ENCODE data around the gene MREG.

MREG gene

GRCh38 chr2:215940645-215941184, 72.6 kb downstream of the MREG start:
- no peak for DNase-seq (ENCODE audit: low spot score)
- no peak for TF ChIP-seq CTCF (IDR thresholded peaks at IDR 0.05; ENCODE audit: borderline replicate concordance, control extremely low read depth, extremely low read depth, insufficient read depth, missing control alignments)
- in situ Hi-C loops (cut with MboI; ENCODE audit: low sequenced_read_pairs, unreplicated experiment), result no loop called here

- no peak for DNase-seq (ENCODE audit: low spot score)
- in situ Hi-C loops (cut with MboI; ENCODE audit: low sequenced_read_pairs, unreplicated experiment), result loop anchor here (10.0 kb wide), 1 partner anchor 482 kb away; no protein-coding TSS in a partner anchor
- no peak for TF ChIP-seq CTCF (IDR thresholded peaks at IDR 0.05; ENCODE audit: borderline replicate concordance, control extremely low read depth, extremely low read depth, insufficient read depth, missing control alignments)
Measured at GRCh38 chr2:215937190-215937589, 76.2 kb downstream of the MREG start.

GRCh38 chr2:215933151-215933550, 80.2 kb downstream of the MREG start:
- TF ChIP-seq CTCF (IDR thresholded peaks at IDR 0.05; ENCODE audit: borderline replicate concordance, control extremely low read depth, extremely low read depth, insufficient read depth, missing control alignments), result no peak
- in situ Hi-C loops (cut with MboI; ENCODE audit: low sequenced_read_pairs, unreplicated experiment), result loop anchor here (10.0 kb wide), 1 partner anchor 478 kb away; no protein-coding TSS in a partner anchor
- no peak for DNase-seq (ENCODE audit: low spot score)

GRCh38 chr2:215931256-215931903, 82.0 kb downstream of the MREG start:
- peak; percentile 79 for TF ChIP-seq CTCF (IDR thresholded peaks at IDR 0.05; ENCODE audit: borderline replicate concordance, control extremely low read depth, extremely low read depth, insufficient read depth, missing control alignments)

GRCh38 chr2:215930505-215931253, 82.7 kb downstream of the MREG start:
- no peak for DNase-seq (ENCODE audit: low spot score)
- TF ChIP-seq CTCF (IDR thresholded peaks at IDR 0.05; ENCODE audit: borderline replicate concordance, control extremely low read depth, extremely low read depth, insufficient read depth, missing control alignments), result no peak
- in situ Hi-C loops (cut with MboI; ENCODE audit: low sequenced_read_pairs, unreplicated experiment), result loop anchor here (10.0 kb wide), 1 partner anchor 476 kb away; no protein-coding TSS in a partner anchor

More at GRCh38 chr2:215931256-215931903, 82.0 kb downstream of the MREG start:
- in situ Hi-C loops (cut with MboI; ENCODE audit: low sequenced_read_pairs, unreplicated experiment), result loop anchor here (10.0 kb wide), 1 partner anchor 477 kb away; no protein-coding TSS in a partner anchor
- peak; percentile 62 for DNase-seq (ENCODE audit: low spot score)

- no peak for TF ChIP-seq CTCF (IDR thresholded peaks at IDR 0.05; ENCODE audit: borderline replicate concordance, control extremely low read depth, extremely low read depth, insufficient read depth, missing control alignments)
- in situ Hi-C loops (cut with MboI; ENCODE audit: low sequenced_read_pairs, unreplicated experiment), result loop anchor here (10.0 kb wide), 1 partner anchor 475 kb away; no protein-coding TSS in a partner anchor
- no peak for DNase-seq (ENCODE audit: low spot score)
Measured at GRCh38 chr2:215929602-215930335, 83.6 kb downstream of the MREG start.

Measured in GM13976 (cell line).